H1 (cell line): Measurements from ENCODE around the gene ATF7. TPM values are rescaled to one million over a fixed set of nuclear protein-coding genes. Genes with fewer than 3 reads are reported as not detected.

Source experiments
- BRCA1 ChIP-seq: IDR thresholded peaks from 2 replicates; pipeline ENCODE4 v1.6.1; 2012; ENCODE audit warnings: low read depth, low read length, improper control_type of control experiment
- POLR2AphosphoS5 ChIP-seq: IDR thresholded peaks from 2 replicates; pipeline ENCODE4 v1.6.1; 2011; ENCODE audit warnings: low read depth, low read length
- SP4 ChIP-seq: IDR thresholded peaks from 2 replicates; pipeline ENCODE4 v1.6.1; 2012; ENCODE audit warnings: low read length, inconsistent platforms
- TAF1 ChIP-seq: IDR thresholded peaks from 2 replicates; pipeline ENCODE4 v1.6.1; 2011; ENCODE audit warnings: mild to moderate bottlenecking, low read depth, low read length
- polyA plus RNA-seq, 7 experiments: library from polyadenylated mRNA; depleted of rRNA in 3 of 7; stranded (reverse) in 5 of 7; unstranded in 2 of 7; fragments of >200 nt in 5 of 7; fragments of 200-250 nt in 2 of 7; gene quantifications; 1 replicate in 5 of 7; 2 replicates in 1 of 7; 4 replicates in 1 of 7; pipeline versions ENCODE4 v1.2.1 to v1.2.3, GENCODE V29; 2011 to 2013; ENCODE audit warnings: missing spikeins in 2 of 7, mixed read lengths in 2 of 7
- total RNA-seq: library from RNA; stranded (reverse); fragmentation: NEBNext Ultra II Directional; extraction: Animal tissue kit (Norgen Biotek cat#: 25700); gene quantifications from 2 replicates; pipeline ENCODE4 v1.2.1, GENCODE V29; 2021
- TF ChIP-seq, protein P1 (sequence below): IDR thresholded peaks from 2 replicates; pipeline ENCODE4 v1.6.1; 2012; ENCODE audit warnings: inconsistent platforms

ATF7 gene
- total and polyA plus RNA-seq, 2 of the 8 experiments (the other 6 are each of a cell fraction or from before 2014, with no cell fraction given) = 10.1 to 16.6 TPM

GRCh38 chr12:53561590-53561953, 64.6 kb downstream of the ATF7 start (continued):
- TF ChIP-seq TAF1 (no peak), SP4 (no peak), POLR2AphosphoS5 (no peak), BRCA1 (no peak)
- TF ChIP-seq, protein P1, sequence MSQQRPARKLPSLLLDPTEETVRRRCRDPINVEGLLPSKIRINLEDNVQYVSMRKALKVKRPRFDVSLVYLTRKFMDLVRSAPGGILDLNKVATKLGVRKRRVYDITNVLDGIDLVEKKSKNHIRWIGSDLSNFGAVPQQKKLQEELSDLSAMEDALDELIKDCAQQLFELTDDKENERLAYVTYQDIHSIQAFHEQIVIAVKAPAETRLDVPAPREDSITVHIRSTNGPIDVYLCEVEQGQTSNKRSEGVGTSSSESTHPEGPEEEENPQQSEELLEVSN = no peak
